Transverse colon (tissue), 4 donors: ENCODE data around the gene LIMK2. TPM values are rescaled to one million over a fixed set of nuclear protein-coding genes. Genes with fewer than 3 reads are reported as not detected.
"Not testable (repeated sequence)": the region's sequence is repeated elsewhere in the genome, so short reads cannot be mapped to it uniquely, and the experiment has no call there.

Experiments used
- DNase-seq: peaks from one replicate; pipeline ENCODE4 v3.0.0-alpha.2; 2019
- H3K27ac ChIP-seq, 4 donors: fragments of 200-600 bp; sonication (generic); 2 replicates each; pipeline ENCODE4 v1.5.1; 2016 to 2018; ENCODE audit warnings: inconsistent platforms in 4 of 4
- H3K27me3 ChIP-seq: fragments of 200-600 bp; sonication (generic); 2 replicates; pipeline ENCODE4 v1.5.1; 2017; ENCODE audit warnings: inconsistent platforms
- H3K36me3 ChIP-seq, 4 donors: fragments of 200-600 bp; sonication (generic); 2 replicates each; pipeline ENCODE4 v1.5.1; 2017 to 2019; ENCODE audit warnings: inconsistent platforms in 4 of 4
- H3K4me1 ChIP-seq, 4 donors: fragments of 200-600 bp; sonication (generic); 2 replicates each; pipeline ENCODE4 v1.5.1; 2017 to 2020; ENCODE audit warnings: inconsistent platforms in 4 of 4
- H3K4me3 ChIP-seq, 4 donors: fragments of 200-600 bp; sonication (generic); 1 replicate in 1 of 4; 2 replicates in 3 of 4; pipeline versions ENCODE4 v1.5.1 to v1.6.1; 2017 to 2019; ENCODE audit warnings: inconsistent platforms in 4 of 4
- H3K9me3 ChIP-seq, 2 donors: fragments of 200-600 bp; sonication (generic); 2 replicates each; pipeline ENCODE4 v1.5.1; 2017 to 2019; ENCODE audit warnings: inconsistent platforms in 2 of 2
- CTCF ChIP-seq, 5 experiments: fragments of 200-600 bp in 3 of 5; fragments of 450-650 bp in 2 of 5; sonication (generic) in 3 of 5; IDR thresholded peaks; 1 replicate in 2 of 5; 2 replicates in 3 of 5; pipeline ENCODE4 v1.5.1; 2016 to 2017; ENCODE audit warnings: antibody characterized with exemption in 5 of 5, inconsistent platforms in 3 of 5, mild to moderate bottlenecking in 2 of 5, moderate library complexity in 1 of 5
- EP300 ChIP-seq: sonication (generic); formaldehyde crosslinking; IDR thresholded peaks from one replicate; pipeline ENCODE4 v1.6.1; 2017; ENCODE audit warnings: antibody characterized with exemption, low read depth
- POLR2A ChIP-seq: fragments of 450-650 bp; IDR thresholded peaks from one replicate; pipeline ENCODE4 v1.6.1; 2016; ENCODE audit warnings: antibody characterized with exemption, mild to moderate bottlenecking, moderate library complexity
- POLR2AphosphoS5 ChIP-seq, 3 donors: sonication (generic); formaldehyde crosslinking; IDR thresholded peaks; one replicate each; pipeline ENCODE4 v1.6.1; 2016; ENCODE audit warnings: antibody characterized with exemption in 3 of 3
- WGBS, 2 donors: methylation state at CpG; one replicate each; pipeline ENCODE4 v1.1.5; 2018; ENCODE audit warnings: low coverage in 1 of 2; 5-methylcytosine and 5-hydroxymethylcytosine counted together
- in situ Hi-C, 4 donors: fragments of 200-750 bp; cut with MboI; loops; one replicate each; pipeline versions ENCODE4 v1.15.0 to v1.15.1; 2017; ENCODE audit warnings: low sequenced_read_pairs in 3 of 4, low pct_ligation_motif_present in 1 of 4, low pct_unique_long_range_greater_than_20kb in 1 of 4
- intact Hi-C: fragments of 100-400 bp; cut with DNase I; formaldehyde crosslinking; loops from one replicate; pipeline ENCODE4 v1.15.1; 2023; ENCODE audit warnings: low total_unique reads
- total RNA-seq, 4 donors: library from RNA; depleted of rRNA; stranded (reverse); fragments of >200 nt; gene quantifications; one replicate each; pipeline ENCODE4 v1.1.0, GENCODE V29; 2016

Gene LIMK2
- total RNA-seq, result 100 to 1,000 TPM; 124 to 283 (median 210) TPM

- peak within 1 kb of the TSS; percentile 67 to 91 (median 80) for H3K4me3 ChIP-seq
- TF ChIP-seq POLR2A (peak; percentile 89), POLR2AphosphoS5 (IDR thresholded peaks at IDR 0.05) (peak; percentile 94 to 97 (median 95)), CTCF (IDR thresholded peaks at IDR 0.05) (peak; percentile 67 to 85 (median 75)), EP300 (peak; percentile 15)
- H3K9me3 ChIP-seq, result no peaks in the 10 kb centered on the region
- in situ Hi-C loops (no loop called here), intact Hi-C loops (no loop called here)
- DNase-seq, result peak; percentile 99
- H3K27me3 ChIP-seq, result no peaks in the 10 kb centered on the region
- H3K4me1 ChIP-seq, result peaks cover 0 to 71% (median 43%) of the 10 kb centered on the region in 4 donors
- H3K36me3 ChIP-seq, result no peaks in the 10 kb centered on the region
- peak within 1 kb of the TSS; percentile 86 to 90 (median 88) for H3K27ac ChIP-seq
- WGBS, 2 donors, result 1% methylated on average over 35 of the region's 64 CpGs; no CpG with 5 or more reads in 1 of the 2 donors
These were observed at the start of gene LIMK2 for GRCh38 chr22:31211862-31212730. LIMK2 (plus strand) TSS chr22:31212298; CDS start chr22:31212409, 111 bp downstream.

- in situ Hi-C loops, result no loop called here
- Histone ChIP-seq H3K4me1 (peaks cover 0 to 44% (median 17%) of the 10 kb centered on the region in 4 donors), H3K4me3 (no peak overlapping the region), H3K27ac (peak overlapping the region in 2 of 4 donors; percentile 20 to 30), H3K9me3 (no peaks in the 10 kb centered on the region), H3K36me3 (peaks cover 0 to 3% (median 0%) of the 10 kb centered on the region in 4 donors), H3K27me3 (no peaks in the 10 kb centered on the region)
- TF ChIP-seq POLR2A, result no peak
- no peak for TF ChIP-seq CTCF (IDR thresholded peaks at IDR 0.05)
- no peak for TF ChIP-seq EP300
- TF ChIP-seq POLR2AphosphoS5 (IDR thresholded peaks at IDR 0.05), result no peak
- 95 to 100% methylated on average over 4 of the region's 4 CpGs for WGBS, 2 donors
- no peak for DNase-seq
- intact Hi-C loops, result no loop called here
These were observed 41.1 kb upstream of the LIMK2 start for GRCh38 chr22:31170971-31171370.

- DNase-seq, H3K4me3 ChIP-seq, H3K27me3 ChIP-seq, intact Hi-C loops, in situ Hi-C loops, H3K36me3 ChIP-seq, H3K27ac ChIP-seq, H3K9me3 ChIP-seq: not testable (repeated sequence)
- peaks cover 0 to 44% (median 17%) of the 10 kb centered on the region in 4 donors for H3K4me1 ChIP-seq
- 94 to 95% methylated on average over 9 of the region's 9 CpGs for WGBS, 2 donors
These were observed 40.4 kb upstream of the LIMK2 start for GRCh38 chr22:31171734-31172133.

GRCh38 chr22:31173386-31174145 is 38.5 kb upstream of the LIMK2 start:
- H3K36me3 ChIP-seq, result no peaks in the 10 kb centered on the region
- H3K9me3 ChIP-seq, result no peaks in the 10 kb centered on the region
- intact Hi-C loops, result no loop called here
- 80 to 100% methylated on average over 1 to 5 of the region's 5 CpGs for WGBS, 2 donors
- TF ChIP-seq POLR2A, result no peak
- TF ChIP-seq EP300, result no peak
- peak in 1 of 3 donors; percentile 26 for TF ChIP-seq POLR2AphosphoS5 (IDR thresholded peaks at IDR 0.05)
- in situ Hi-C loops, result no loop called here
- H3K27me3 ChIP-seq, result no peaks in the 10 kb centered on the region
- H3K4me3 ChIP-seq, result no peak overlapping the region
- peak overlapping the region; percentile 37 to 60 (median 41) for H3K27ac ChIP-seq
- peaks cover 0 to 43% (median 13%) of the 10 kb centered on the region in 4 donors for H3K4me1 ChIP-seq
- no peak for DNase-seq

- no peak overlapping the region for H3K4me3 ChIP-seq
- no peaks in the 10 kb centered on the region for H3K36me3 ChIP-seq
- H3K27ac ChIP-seq, result peak overlapping the region in 1 of 4 donors; percentile 2
- H3K4me1 ChIP-seq, result peaks cover 6 to 37% (median 14%) of the 10 kb centered on the region in 4 donors
- TF ChIP-seq EP300, result no peak
- TF ChIP-seq CTCF (IDR thresholded peaks at IDR 0.05), result no peak
- TF ChIP-seq POLR2AphosphoS5 (IDR thresholded peaks at IDR 0.05), result no peak
- TF ChIP-seq POLR2A, result no peak
- in situ Hi-C loops, result no loop called here
- WGBS, 2 donors, result 91 to 100% methylated on average over 1 of the region's 1 CpG
- no peak for DNase-seq
- H3K9me3 ChIP-seq, result no peaks in the 10 kb centered on the region
- intact Hi-C loops, result no loop called here
- no peaks in the 10 kb centered on the region for H3K27me3 ChIP-seq
These were observed 35.2 kb upstream of the LIMK2 start for GRCh38 chr22:31176923-31177322.
